Spleen (tissue), 11 donors: ENCODE data around the gene SGPL1. TPM values are rescaled to one million over a fixed set of nuclear protein-coding genes. Genes with fewer than 3 reads are reported as not detected.

Source experiments
- DNase-seq: peaks from one replicate; pipeline ENCODE4 v3.0.0-alpha.2; 2020
- H3K27ac ChIP-seq, 8 donors: fragments of 200-600 bp; sonication (generic) in 7 of 8; 1 replicate in 4 of 8; 2 replicates in 4 of 8; pipeline versions ENCODE4 v1.5.0 to v1.8.0; 2016 to 2021; ENCODE audit warnings: inconsistent platforms in 4 of 8, mild to moderate bottlenecking in 4 of 8, moderate library complexity in 1 of 8
- H3K27me3 ChIP-seq, 7 donors: fragments of 200-600 bp; sonication (generic) in 6 of 7; replicated peaks in 1 of 7; 1 replicate in 4 of 7; 2 replicates in 3 of 7; pipeline versions ENCODE4 v1.5.0 to v1.8.0; 2016 to 2021; ENCODE audit warnings: inconsistent platforms in 3 of 7, mild to moderate bottlenecking in 1 of 7
- H3K36me3 ChIP-seq, 6 donors: fragments of 200-600 bp; sonication (generic) in 5 of 6; 1 replicate in 4 of 6; 2 replicates in 2 of 6; pipeline versions ENCODE4 v1.5.0 to v1.8.0; 2016 to 2021; ENCODE audit warnings: inconsistent platforms in 2 of 6
- H3K4me1 ChIP-seq, 6 donors: fragments of 200-600 bp; sonication (generic) in 5 of 6; 1 replicate in 3 of 6; 2 replicates in 3 of 6; pipeline versions ENCODE4 v1.5.0 to v1.8.0; 2016 to 2021; ENCODE audit warnings: inconsistent platforms in 3 of 6
- H3K4me3 ChIP-seq, 8 donors: fragments of 200-600 bp; sonication (generic) in 7 of 8; 1 replicate in 4 of 8; 2 replicates in 4 of 8; pipeline versions ENCODE4 v1.5.0 to v1.8.0; 2016 to 2021; ENCODE audit warnings: inconsistent platforms in 4 of 8, mild to moderate bottlenecking in 4 of 8, moderate library complexity in 2 of 8
- H3K9me3 ChIP-seq, 8 donors: fragments of 200-600 bp; sonication (generic) in 7 of 8; 1 replicate in 4 of 8; 2 replicates in 4 of 8; pipeline versions ENCODE4 v1.5.0 to v1.8.0; 2016 to 2021; ENCODE audit warnings: inconsistent platforms in 4 of 8
- CTCF ChIP-seq, 11 experiments: fragments of 200-600 bp in 7 of 11; fragments of 450-650 bp in 4 of 11; sonication (generic) in 4 of 11; IDR thresholded peaks in 8 of 11; conservative IDR thresholded peaks in 3 of 11; 1 replicate in 7 of 11; 2 replicates in 4 of 11; pipeline versions ENCODE4 v1.4.0 to v1.8.0; 2016 to 2021; ENCODE audit warnings: antibody characterized with exemption in 11 of 11, inconsistent platforms in 4 of 11, mild to moderate bottlenecking in 1 of 11
- POLR2A ChIP-seq, 3 donors: fragments of 450-650 bp; IDR thresholded peaks; one replicate each; pipeline ENCODE4 v1.5.1; 2017; ENCODE audit warnings: antibody characterized with exemption in 3 of 3, mild to moderate bottlenecking in 1 of 3
- POLR2AphosphoS5 ChIP-seq, 3 donors: sonication (generic); formaldehyde crosslinking; IDR thresholded peaks; one replicate each; pipeline ENCODE4 v1.5.1; 2017; ENCODE audit warnings: antibody characterized with exemption in 3 of 3
- WGBS, 5 donors: extraction: QIAGEN DNeasy Blood & Tissue Kit in 3 of 5; methylation state at CpG; one replicate each; pipeline versions ENCODE4 v1.1.5 to v1.1.7; 2013 to 2018; 5-methylcytosine and 5-hydroxymethylcytosine counted together
- intact Hi-C: fragments of 100-400 bp; cut with DNase I; formaldehyde crosslinking; loops from one replicate; pipeline ENCODE4 v1.15.0; 2023; ENCODE audit warnings: low total_unique reads
- polyA plus RNA-seq, 3 donors: library from polyadenylated mRNA; stranded (reverse); fragments of 200-250 nt; gene quantifications; one replicate each; pipeline ENCODE4 v1.2.1, GENCODE V29; 2013
- total RNA-seq, 7 donors: library from RNA; depleted of rRNA in 3 of 7; stranded (reverse); fragments of >200 nt in 3 of 7; fragmentation: NEBNext Ultra II Directional in 4 of 7; extraction: Animal tissue kit (Norgen Biotek cat#: 25700) in 4 of 7; gene quantifications; one replicate each; pipeline versions ENCODE4 v1.1.0 to v1.2.1, GENCODE V29; 2016 to 2021
- donor health status: healthy with polysubstance abuse.
- donor health status: DM: no; HTN: no; CAD: no; lungs with moderate emphysema.
- donor health status: DM: no; HTN: no; CAD: no.
- donor health status: Bipolar disorder and iron deficiency.
- donor health status: healthy.
- donor health status: DM: no; HTN: no; CAD: no.
- donor health status: DM: yes; HTN: yes; CAD: no.

SGPL1 gene
- total and polyA plus RNA-seq, 10 donors = 6.8 to 75.1 (median 60.7) TPM

GRCh38 chr10:70838270-70838805 is 22.6 kb downstream of the SGPL1 start:
- no peak overlapping the region for H3K4me3 ChIP-seq
- intact Hi-C loops = no loop called here
- H3K4me1 ChIP-seq = peaks cover 0 to 30% (median under 1%) of the 10 kb centered on the region in 6 donors
- no peak for DNase-seq
- no peak overlapping the region for H3K27ac ChIP-seq
- peaks cover 0 to 51% (median 0%) of the 10 kb centered on the region in 6 donors for H3K36me3 ChIP-seq
- whole genome bisulfite sequencing, 5 donors = 70 to 84% (median 78%) methylated on average over 4 of the region's 4 CpGs
- TF ChIP-seq POLR2AphosphoS5 (IDR thresholded peaks at IDR 0.05) (no peak), POLR2A (IDR thresholded peaks at IDR 0.05) (no peak), CTCF (IDR thresholded peaks at IDR 0.05 in 8 of 11, conservative IDR thresholded peaks at IDR 0.05 in 3 of 11) (no peak)
- no peaks in the 10 kb centered on the region for H3K27me3 ChIP-seq
- peaks cover 0 to 11% (median 6%) of the 10 kb centered on the region in 8 donors for H3K9me3 ChIP-seq

- TF ChIP-seq CTCF (IDR thresholded peaks at IDR 0.05 in 8 of 11, conservative IDR thresholded peaks at IDR 0.05 in 3 of 11) (no peak), POLR2AphosphoS5 (IDR thresholded peaks at IDR 0.05) (no peak), POLR2A (IDR thresholded peaks at IDR 0.05) (no peak)
- no peaks in the 10 kb centered on the region for H3K27me3 ChIP-seq
- DNase-seq = no peak
- H3K36me3 ChIP-seq = peaks cover 0 to 48% (median 7%) of the 10 kb centered on the region in 6 donors
- H3K9me3 ChIP-seq = peaks cover 0 to 11% (median 6%) of the 10 kb centered on the region in 8 donors
- WGBS, 5 donors = 45 to 67% (median 49%) methylated on average over 2 of the region's 2 CpGs
- H3K4me1 ChIP-seq = peaks cover 0 to 5% (median 0%) of the 10 kb centered on the region in 6 donors
- no peak overlapping the region for H3K4me3 ChIP-seq
- H3K27ac ChIP-seq = no peak overlapping the region
- intact Hi-C loops = no loop called here
These were observed 25.1 kb downstream of the SGPL1 start for GRCh38 chr10:70840836-70841235.

GRCh38 chr10:70843333-70843732 is 27.6 kb downstream of the SGPL1 start:
- H3K27ac ChIP-seq = no peak overlapping the region
- WGBS, 5 donors = 88 to 100% (median 96%) methylated on average over 2 of the region's 2 CpGs
- DNase-seq = no peak
- H3K27me3 ChIP-seq = no peaks in the 10 kb centered on the region
- H3K9me3 ChIP-seq = no peaks in the 10 kb centered on the region
- H3K4me3 ChIP-seq = no peak overlapping the region
- TF ChIP-seq POLR2A (IDR thresholded peaks at IDR 0.05) (no peak), CTCF (IDR thresholded peaks at IDR 0.05 in 8 of 11, conservative IDR thresholded peaks at IDR 0.05 in 3 of 11) (no peak), POLR2AphosphoS5 (IDR thresholded peaks at IDR 0.05) (no peak)
- H3K36me3 ChIP-seq = peaks cover 0 to 54% (median 13%) of the 10 kb centered on the region in 6 donors
- intact Hi-C loops = no loop called here
- H3K4me1 ChIP-seq = no peaks in the 10 kb centered on the region

GRCh38 chr10:70843776-70844489 is 28.2 kb downstream of the SGPL1 start:
- Histone ChIP-seq H3K27me3 (no peaks in the 10 kb centered on the region), H3K4me3 (no peak overlapping the region), H3K27ac (no peak overlapping the region), H3K36me3 (peaks cover 0 to 57% (median 13%) of the 10 kb centered on the region in 6 donors), H3K9me3 (no peaks in the 10 kb centered on the region), H3K4me1 (no peaks in the 10 kb centered on the region)
- 85 to 91% (median 88%) methylated on average over 2 of the region's 2 CpGs for WGBS, 5 donors
- DNase-seq = no peak
- TF ChIP-seq POLR2AphosphoS5 (IDR thresholded peaks at IDR 0.05) (no peak), POLR2A (IDR thresholded peaks at IDR 0.05) (no peak), CTCF (IDR thresholded peaks at IDR 0.05 in 8 of 11, conservative IDR thresholded peaks at IDR 0.05 in 3 of 11) (no peak)
- intact Hi-C loops = no loop called here
